Cerebellar nuclear complex (tissue), 1 donor: Measurements from ENCODE around the gene TMEM185B.

Source experiments
- DNase-seq, 2 experiments: peaks; one replicate each; lab custom pipeline; 2025; lab: John Stamatoyannopoulos, UW

The TMEM185B gene

GRCh38 chr2:120231564-120231973, 8.4 kb upstream of the TMEM185B start:
- no peak for DNase-seq

- DNase-seq, result no peak
Observed at GRCh38 chr2:120230515-120231471, 7.6 kb upstream of the TMEM185B start.

DNA sequence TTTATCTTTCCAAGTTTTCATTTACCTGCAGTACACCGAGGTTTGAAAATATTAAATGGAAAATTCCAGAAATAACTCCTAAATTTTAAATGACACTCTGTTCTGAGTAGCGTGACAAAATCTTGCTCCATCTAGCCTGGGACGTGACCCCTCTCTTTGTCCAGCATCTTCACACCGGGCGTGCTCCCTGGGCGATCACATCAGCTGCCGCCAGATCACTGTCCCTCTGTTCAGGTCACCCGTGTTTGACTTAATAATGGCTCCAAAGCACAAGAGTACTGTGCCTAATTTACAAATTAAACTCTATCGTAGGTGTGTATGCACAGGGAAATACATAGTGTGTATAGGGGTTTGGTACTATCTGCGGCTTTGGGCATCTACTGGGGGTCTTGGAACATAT, 6.1 kb upstream of the TMEM185B start:
- no peak for DNase-seq

- DNase-seq, result no peak
Observed at GRCh38 chr2:120228503-120228902, 5.3 kb upstream of the TMEM185B start.

DNA sequence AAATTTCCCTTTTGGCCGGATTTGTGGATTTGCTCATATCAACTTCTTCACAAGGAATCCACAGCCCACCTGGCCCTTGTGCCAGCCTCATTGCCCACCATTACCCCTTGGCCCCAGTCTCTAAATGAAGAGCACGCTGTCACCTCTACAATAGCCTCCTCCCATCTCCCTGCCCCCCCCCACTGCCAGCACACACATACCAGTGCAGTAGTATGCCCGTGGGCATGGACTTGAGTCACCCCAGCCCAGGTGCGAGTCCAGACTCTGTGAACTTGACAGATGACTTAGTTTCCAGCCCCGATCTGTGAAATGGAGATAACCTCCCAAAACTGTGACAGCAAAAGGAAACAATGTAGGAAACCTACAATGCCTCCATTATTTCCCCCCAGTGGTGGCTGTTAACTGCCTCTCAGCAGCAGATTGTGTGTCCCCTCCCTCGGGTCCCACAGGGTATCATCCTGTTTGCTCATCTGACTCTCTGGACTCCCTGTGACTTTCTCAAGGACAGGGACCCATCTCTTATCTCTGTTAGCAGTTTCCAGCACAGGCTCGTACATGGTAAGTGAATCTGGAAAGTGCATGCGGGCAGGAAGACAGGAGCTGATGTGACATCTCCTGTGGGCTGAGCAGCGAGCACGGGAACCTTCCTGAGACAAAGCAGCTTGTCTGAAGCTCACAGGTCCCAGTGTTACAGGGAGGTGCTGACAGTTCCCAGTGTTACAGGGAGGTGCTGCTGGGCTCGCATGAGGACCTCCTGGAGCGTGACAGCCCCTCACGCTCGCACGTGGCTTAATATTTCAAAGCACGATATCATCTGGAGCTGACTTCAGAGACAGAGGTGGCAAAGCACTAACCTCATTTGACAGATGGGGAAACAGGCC, 4.2 kb upstream of the TMEM185B start:
- no peak for DNase-seq

DNA sequence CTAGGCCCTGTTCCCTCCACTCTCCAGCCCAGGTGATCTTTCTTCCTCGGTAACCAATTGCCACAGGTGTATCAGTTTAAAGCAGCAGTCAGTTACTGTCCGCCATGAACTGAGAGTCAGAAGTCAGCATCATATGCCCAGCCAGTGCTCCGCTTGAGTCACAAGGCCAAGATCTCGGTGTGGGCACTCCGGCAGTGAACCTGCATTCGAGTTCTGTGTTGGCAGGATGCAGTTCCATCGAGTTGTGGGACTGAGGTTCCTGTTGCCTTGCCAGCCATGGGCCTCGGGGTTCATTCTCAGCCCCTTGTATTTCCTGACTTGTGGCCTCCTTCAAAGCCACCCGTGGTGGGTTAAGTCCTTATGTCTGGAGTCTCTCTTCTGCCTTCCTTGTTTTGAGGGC, 3.1 kb upstream of the TMEM185B start:
- DNase-seq, result no peak

DNA sequence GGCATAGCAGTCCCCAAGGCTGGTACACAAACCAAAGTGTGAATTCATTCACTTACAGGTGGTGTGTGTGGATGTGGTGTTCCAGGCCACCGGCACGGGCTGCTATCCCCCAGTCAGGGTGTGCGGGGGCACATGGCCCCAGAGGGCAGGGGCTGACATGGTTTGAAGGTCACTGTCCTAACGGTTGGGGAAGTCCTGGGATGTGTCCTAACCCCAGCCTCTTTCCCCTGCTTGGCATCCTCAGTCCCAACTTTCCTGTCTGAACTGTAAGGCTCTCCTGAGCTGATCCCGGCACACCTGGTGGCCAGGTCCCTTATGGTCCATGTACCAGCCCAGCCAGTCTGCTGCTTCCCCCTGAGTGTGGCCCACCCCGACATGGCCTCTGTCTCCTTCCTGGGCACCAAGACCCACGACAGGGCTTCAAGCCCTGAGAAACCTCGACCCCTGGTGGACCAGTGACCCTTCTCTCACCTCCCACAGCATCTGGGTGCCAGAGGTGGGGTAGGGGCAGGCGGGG, 2.4 kb upstream of the TMEM185B start:
- no peak for DNase-seq

DNA sequence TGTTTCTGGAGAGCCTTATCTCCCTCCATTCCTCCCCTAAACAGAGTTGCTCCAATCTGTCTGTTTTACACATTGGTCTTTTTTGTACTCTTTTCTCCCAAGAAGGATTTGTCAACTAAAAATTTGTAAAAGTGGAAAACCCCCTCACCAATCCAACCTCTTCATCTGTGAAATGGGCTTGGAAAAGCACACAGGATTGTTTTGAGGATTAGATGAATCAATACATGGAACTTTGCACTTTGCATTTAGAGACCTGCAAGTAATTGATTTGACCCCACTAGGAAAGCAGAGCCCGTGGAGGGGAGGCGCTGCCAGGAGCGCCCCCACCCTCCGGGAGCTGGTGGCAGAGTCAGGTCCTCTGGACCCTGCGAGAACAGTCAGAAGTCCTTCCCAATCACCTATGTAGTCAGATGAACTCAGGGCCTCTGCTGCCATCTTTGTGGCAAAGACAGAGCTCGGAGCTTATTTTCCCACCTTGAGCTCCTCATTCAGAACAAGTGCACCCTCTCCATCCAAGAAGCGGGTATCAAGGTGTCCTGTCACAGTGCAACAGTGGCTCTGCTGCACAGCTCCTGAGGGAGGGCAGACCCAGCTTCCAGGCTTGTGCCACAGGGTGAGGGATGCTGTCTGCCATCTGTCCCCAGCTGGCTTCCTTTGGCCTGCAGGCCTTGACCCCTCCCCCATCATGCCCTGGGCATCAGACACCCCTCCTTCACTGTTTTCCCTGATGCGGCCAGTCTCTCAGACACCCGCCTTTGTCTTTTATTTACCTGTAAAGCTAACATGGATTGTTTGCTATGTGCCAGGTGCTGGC, 1.7 kb upstream of the TMEM185B start:
- DNase-seq, result no peak

DNA sequence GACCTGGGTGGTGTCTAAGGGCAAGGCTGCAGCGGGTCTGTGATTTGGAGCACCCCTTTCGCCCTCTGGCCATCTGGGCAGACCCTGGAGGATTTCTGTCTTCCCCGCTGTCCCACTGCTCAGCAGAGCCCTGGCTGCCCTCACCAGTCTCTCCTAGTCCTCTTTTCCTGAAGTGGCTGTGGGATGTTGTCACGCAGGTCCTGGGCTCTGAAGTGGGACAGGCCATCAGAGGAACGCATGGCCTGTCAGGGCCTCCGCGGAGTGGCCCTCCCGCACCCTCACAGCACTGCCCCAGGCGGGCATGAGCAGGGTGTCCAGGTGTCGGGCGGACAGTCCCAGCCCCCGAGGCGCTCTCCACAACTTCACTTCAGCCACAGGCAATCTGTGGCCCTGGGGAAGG, 1.1 kb upstream of the TMEM185B start:
- DNase-seq, result no peak

- DNase-seq, result no peak
Observed at GRCh38 chr2:120222186-120223033, 790 bp downstream of the TMEM185B start.

- no peak for DNase-seq
Observed at GRCh38 chr2:120221616-120222015, 1.6 kb downstream of the TMEM185B start.

- no peak for DNase-seq
Observed at GRCh38 chr2:120220756-120221155, 2.4 kb downstream of the TMEM185B start.

GRCh38 chr2:120219766-120220165, 3.4 kb downstream of the TMEM185B start:
- no peak for DNase-seq

DNA sequence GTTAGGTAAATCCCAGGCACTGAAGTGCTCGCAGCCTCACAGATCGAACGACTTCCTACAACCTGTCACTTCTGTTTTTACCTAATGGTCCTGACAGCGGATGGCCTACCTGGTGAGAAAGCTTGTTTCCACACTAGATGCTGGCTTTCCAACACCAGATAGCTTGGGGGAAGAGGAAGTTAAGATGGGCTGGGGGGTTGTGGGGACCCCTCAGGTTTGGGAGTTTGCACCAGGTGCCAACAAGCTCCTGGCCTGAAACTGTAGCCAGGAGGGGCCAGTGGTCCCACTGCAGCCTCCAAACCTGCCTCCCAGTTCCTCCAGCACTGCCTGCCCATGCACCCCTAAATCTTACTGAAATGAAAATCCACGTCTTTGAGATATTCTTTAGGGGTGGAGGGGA, 3.9 kb downstream of the TMEM185B start:
- DNase-seq, result no peak

DNA sequence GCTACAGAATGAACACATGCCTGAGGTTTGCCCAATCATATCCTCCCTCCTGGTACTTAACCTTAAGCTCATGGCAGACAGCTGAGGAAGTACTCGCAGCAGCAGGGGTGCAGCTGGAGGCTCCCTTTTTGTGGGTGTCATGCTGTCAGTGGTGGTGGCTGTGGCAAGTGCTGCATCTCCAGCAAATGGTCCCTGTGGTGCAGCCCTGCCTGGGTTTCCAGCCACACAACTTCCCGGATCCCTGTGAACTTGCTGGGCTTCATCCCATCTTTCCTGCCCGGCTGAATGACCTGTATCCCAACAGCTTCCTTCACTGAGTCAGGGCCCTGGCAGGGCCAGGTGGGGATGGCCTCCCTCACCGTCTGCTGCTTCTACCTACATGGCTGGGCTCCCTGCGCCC, 5.0 kb downstream of the TMEM185B start:
- no peak for DNase-seq

GRCh38 chr2:120210270-120210693, 12.9 kb downstream of the TMEM185B start:
- no peak for DNase-seq

DNA sequence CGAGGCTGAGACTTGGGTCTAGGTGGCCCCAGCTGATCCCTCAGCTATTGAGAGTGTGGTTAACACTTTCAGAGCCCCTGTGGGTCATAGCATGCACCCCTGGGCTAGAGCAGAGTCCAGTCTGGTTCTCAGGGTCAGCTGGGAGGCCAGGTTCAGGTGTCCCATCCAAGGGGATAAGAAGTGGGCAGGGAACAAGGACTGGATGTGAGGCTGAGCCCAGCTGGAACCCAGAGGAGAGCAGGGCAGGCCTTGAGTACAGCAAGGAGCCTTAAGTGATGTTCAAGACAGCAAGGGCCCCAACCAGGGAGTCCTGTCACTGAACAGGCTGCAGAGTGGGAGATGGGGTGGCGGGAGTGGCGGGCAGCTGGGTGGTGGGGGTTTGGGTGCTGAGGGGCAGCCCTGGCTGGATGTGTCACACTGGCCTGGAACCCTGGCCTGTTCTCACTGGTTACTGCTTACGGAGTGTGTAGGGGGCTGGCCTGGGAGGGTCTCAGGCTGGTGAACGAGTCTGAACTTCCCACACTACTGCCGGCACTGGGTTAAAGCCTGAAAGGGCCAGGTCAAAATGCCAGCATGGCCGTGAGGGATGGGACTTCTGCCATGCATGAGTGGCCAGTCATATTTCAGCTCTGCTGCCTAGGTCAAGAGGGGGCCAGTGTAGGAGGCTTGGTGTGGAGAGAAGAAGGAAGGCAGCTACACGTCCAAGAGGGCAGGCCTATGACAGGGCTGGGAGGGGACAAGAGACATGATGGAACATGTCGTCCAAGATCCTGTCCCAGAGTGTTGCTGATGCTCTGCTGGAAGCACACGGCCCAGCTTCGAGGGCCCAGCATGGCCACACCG, 13.6 kb downstream of the TMEM185B start:
- DNase-seq, result no peak

DNA sequence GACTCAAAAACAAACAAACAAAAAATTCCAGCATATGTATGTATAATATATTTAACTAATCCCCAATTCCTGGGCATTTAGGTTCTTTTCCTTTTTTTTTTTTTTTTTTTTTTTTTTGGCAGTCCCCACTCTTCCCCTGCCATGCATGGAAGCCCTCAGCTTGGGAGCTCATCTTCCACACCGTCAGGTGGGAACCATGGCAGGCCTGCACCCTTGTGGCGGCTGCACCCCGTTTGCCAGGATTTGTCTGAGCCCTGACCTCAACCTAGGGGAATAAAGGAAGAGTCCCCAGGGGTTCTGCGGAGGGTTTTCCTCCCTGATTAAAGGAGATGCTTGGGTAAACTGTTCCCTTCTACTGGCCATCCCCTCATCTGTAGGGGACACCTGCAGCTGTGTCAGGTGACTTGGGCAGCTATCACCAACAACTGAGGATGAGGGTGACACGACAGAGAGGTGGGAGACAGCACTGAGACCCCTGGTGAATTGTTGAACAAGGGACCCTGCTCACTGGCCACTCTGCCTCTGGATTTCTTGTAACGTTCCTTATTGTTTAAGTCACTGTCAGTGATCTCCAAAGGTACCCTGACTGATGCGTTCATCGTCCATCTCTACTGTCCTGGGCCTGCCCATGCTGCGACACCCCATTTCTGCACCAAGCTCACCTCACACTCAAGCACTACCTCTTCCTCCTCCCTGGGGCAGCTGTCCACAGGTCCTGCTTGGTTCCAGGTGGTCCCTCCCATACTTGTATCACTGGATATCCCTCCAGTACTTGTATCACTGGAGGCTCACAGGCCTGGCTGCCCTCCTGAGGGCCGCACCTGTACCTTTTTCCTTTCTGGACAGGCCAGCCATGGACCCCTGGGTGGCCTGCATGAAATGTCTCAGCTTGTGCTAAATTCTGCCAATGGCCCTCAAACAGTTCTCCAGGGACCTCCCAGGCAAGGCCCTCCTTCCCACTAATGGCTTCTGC, 14.5 kb downstream of the TMEM185B start:
- DNase-seq, result no peak
